Ascending aorta (tissue), 2 donors: ENCODE measurements around the gene ABCA13. TPM values are rescaled to one million over a fixed set of nuclear protein-coding genes. Genes with fewer than 3 reads are reported as not detected.
"Not testable (repeated sequence)": the region's sequence is repeated elsewhere in the genome, so short reads cannot be mapped to it uniquely, and the experiment has no call there.

ENCODE experiments used
- DNase-seq, 2 donors: peaks; one replicate each; pipeline ENCODE4 v3.0.0-alpha.2; 2019; ENCODE audit warnings: low spot score in 2 of 2
- H3K27ac ChIP-seq, 2 donors: fragments of 200-600 bp; sonication (generic); one replicate each; pipeline ENCODE4 v1.5.1; 2016 to 2017; ENCODE audit warnings: mild to moderate bottlenecking in 1 of 2
- H3K27me3 ChIP-seq: fragments of 200-600 bp; sonication (generic); one replicate; pipeline ENCODE4 v1.5.1; 2017
- H3K36me3 ChIP-seq, 2 donors: fragments of 200-600 bp; sonication (generic); one replicate each; pipeline ENCODE4 v1.5.1; 2016
- H3K4me1 ChIP-seq, 2 donors: fragments of 200-600 bp; sonication (generic); one replicate each; pipeline ENCODE4 v1.5.1; 2016 to 2017; ENCODE audit warnings: mild to moderate bottlenecking in 1 of 2
- H3K4me3 ChIP-seq, 2 donors: fragments of 200-600 bp; sonication (generic); one replicate each; pipeline ENCODE4 v1.5.1; 2016 to 2017; ENCODE audit warnings: mild to moderate bottlenecking in 1 of 2
- H3K9me3 ChIP-seq, 2 donors: fragments of 200-600 bp; sonication (generic); one replicate each; pipeline ENCODE4 v1.5.1; 2016
- intact Hi-C: fragments of 100-400 bp; cut with DNase I; formaldehyde crosslinking; loops from one replicate; pipeline ENCODE4 v1.15.1; 2023
- total RNA-seq: library from RNA; depleted of rRNA; stranded (reverse); fragments of >200 nt; gene quantifications from one replicate; pipeline ENCODE4 v1.1.0, GENCODE V29; 2016
- TF ChIP-seq, protein P1 (sequence below), 3 experiments: fragments of 200-600 bp in 2 of 3; fragments of 450-650 bp in 1 of 3; sonication (generic) in 2 of 3; IDR thresholded peaks; one replicate each; pipeline ENCODE4 v1.5.1; 2016 to 2019; ENCODE audit warnings: antibody characterized with exemption in 3 of 3, mild to moderate bottlenecking in 1 of 3, moderate library complexity in 1 of 3

Gene ABCA13
- total RNA-seq, 1 donor from 2014 or later, result not detected

DNA sequence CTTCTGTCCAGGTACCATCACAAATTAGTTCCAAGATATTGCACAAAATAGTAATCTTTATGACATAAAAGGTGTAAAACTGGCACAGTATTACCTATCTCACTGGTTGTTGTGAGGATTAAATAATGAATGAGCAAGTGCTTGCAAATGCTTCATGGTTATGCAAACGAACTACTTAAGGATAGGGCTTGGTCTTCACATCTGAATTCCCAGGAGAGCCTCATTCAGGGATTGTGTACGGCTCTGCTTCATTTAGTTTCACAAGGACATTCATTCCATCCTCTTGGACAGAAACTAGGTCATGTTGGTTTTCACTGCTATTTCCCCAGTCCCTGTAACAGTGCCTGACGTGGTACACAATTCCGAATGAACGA is 12.1 kb downstream of the ABCA13 start:
- Histone ChIP-seq H3K4me3 (no peak overlapping the region), H3K4me1 (no peaks in the 10 kb centered on the region), H3K36me3 (no peaks in the 10 kb centered on the region), H3K27ac (no peak overlapping the region), H3K9me3 (no peaks in the 10 kb centered on the region), H3K27me3 (no peaks in the 10 kb centered on the region)
- intact Hi-C loops, result no loop called here
- TF ChIP-seq, protein P1, sequence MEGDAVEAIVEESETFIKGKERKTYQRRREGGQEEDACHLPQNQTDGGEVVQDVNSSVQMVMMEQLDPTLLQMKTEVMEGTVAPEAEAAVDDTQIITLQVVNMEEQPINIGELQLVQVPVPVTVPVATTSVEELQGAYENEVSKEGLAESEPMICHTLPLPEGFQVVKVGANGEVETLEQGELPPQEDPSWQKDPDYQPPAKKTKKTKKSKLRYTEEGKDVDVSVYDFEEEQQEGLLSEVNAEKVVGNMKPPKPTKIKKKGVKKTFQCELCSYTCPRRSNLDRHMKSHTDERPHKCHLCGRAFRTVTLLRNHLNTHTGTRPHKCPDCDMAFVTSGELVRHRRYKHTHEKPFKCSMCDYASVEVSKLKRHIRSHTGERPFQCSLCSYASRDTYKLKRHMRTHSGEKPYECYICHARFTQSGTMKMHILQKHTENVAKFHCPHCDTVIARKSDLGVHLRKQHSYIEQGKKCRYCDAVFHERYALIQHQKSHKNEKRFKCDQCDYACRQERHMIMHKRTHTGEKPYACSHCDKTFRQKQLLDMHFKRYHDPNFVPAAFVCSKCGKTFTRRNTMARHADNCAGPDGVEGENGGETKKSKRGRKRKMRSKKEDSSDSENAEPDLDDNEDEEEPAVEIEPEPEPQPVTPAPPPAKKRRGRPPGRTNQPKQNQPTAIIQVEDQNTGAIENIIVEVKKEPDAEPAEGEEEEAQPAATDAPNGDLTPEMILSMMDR (IDR thresholded peaks at IDR 0.05), result no peak
- no peak for DNase-seq

DNA sequence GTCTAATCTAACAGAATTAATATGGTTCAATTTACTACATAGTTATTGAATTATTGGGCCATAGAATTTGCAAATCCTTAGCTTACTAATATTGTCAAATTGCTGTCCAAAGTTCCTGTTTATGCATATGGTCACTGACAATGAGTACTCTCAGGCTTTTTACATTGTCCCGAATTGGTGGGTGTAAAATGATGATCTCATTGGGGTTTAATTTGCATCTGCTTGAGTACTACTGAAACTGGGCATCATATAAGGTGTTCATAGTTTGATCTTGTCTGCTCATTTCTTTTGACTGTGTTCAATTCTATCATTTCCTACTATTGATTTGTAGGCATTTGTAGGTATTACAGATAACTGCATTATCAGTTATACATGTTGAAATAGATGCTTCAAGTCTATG is 12.7 kb downstream of the ABCA13 start:
- TF ChIP-seq, protein P1 (IDR thresholded peaks at IDR 0.05), result no peak
- Histone ChIP-seq H3K4me1 (no peaks in the 10 kb centered on the region), H3K36me3 (no peaks in the 10 kb centered on the region), H3K9me3 (no peaks in the 10 kb centered on the region), H3K4me3 (no peak overlapping the region), H3K27me3 (no peaks in the 10 kb centered on the region), H3K27ac (no peak overlapping the region)
- no peak for DNase-seq
- intact Hi-C loops, result no loop called here

DNA sequence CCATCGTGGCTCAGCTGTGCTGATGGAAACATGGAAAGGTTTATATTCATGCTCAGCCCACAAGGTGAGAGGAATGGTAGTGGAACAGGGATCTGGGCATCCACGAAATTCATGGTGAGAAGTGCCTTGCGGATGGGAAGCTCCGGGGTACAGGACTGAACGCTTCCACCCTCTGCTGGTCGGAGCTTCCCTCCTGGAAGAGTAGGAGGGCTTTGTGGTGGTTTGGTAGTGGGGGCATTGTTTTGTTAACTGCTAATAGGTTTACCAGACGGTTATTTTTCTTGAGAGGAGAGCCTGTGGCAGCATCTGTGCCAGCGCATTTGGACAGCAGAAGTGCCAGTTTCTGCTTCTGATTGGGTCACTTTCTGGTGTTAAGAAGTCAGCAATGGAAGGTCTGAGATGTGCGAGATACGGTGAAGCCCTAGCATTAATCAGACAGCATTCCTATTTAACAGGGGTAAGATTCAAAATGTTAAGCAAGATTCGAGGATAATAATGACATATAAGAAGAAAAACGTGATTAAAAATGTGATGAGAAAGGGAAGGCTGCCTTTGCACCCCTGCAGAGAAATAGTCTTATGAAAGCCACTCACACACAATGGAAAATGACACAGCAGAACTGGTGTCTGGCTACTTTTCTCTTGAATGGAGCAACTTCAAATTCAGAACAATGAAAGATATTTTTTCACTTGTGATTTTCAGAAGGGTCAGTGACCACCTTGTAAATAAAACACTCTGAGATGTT is 17.7 kb downstream of the ABCA13 start:
- Histone ChIP-seq H3K4me3 (no peak overlapping the region), H3K4me1 (no peaks in the 10 kb centered on the region), H3K27ac (no peak overlapping the region), H3K27me3 (no peaks in the 10 kb centered on the region), H3K9me3 (no peaks in the 10 kb centered on the region), H3K36me3 (no peaks in the 10 kb centered on the region)
- intact Hi-C loops, result no loop called here
- TF ChIP-seq, protein P1 (IDR thresholded peaks at IDR 0.05), result no peak
- no peak for DNase-seq

DNA sequence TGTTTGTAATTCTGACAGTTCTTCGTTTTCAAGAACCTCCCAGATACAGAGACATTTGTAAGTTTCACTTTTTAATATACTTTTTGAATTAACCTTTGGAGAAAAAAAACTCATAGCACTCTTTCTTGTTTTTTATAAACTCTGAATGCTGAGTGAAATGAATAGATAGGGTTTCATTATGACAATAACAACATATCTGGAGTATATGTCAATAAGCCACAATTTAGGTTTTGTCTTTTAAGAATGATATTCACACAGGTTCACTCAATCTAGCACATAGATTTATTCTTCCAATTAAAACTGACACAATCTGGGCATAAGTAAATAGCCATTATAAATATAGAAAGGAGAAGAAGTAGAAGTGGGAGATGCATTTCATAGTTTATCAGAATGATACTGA is 21.7 kb downstream of the ABCA13 start:
- Histone ChIP-seq H3K4me1 (no peaks in the 10 kb centered on the region), H3K36me3 (no peaks in the 10 kb centered on the region), H3K27ac (no peak overlapping the region), H3K9me3 (no peaks in the 10 kb centered on the region), H3K27me3 (no peaks in the 10 kb centered on the region), H3K4me3 (no peak overlapping the region)
- intact Hi-C loops, result no loop called here
- no peak for DNase-seq
- TF ChIP-seq, protein P1 (IDR thresholded peaks at IDR 0.05), result no peak

DNA sequence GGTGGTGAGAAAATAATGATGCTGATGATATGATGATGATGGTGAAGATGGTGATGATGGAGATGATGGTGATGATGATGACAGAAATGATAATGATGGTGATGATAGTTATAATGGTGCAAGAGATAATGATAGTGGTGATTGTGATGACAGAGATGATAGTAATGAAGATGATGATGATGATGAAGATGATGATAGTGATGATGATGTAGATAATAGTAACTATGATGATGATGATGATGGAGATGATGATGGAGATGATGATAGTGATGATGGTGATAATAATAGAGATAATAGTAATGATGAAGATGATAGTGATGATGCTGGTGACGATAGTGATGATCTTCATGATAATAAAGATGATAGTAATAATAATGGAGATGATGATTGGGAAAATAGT is 22.2 kb downstream of the ABCA13 start:
- H3K27me3 ChIP-seq, result no peaks in the 10 kb centered on the region
- TF ChIP-seq, protein P1 (IDR thresholded peaks at IDR 0.05), result no peak
- intact Hi-C loops, result no loop called here
- no peak overlapping the region for H3K27ac ChIP-seq
- no peaks in the 10 kb centered on the region for H3K36me3 ChIP-seq
- H3K4me3 ChIP-seq, result no peak overlapping the region
- DNase-seq, result no peak
- H3K4me1 ChIP-seq, result no peaks in the 10 kb centered on the region
- no peaks in the 10 kb centered on the region for H3K9me3 ChIP-seq

DNA sequence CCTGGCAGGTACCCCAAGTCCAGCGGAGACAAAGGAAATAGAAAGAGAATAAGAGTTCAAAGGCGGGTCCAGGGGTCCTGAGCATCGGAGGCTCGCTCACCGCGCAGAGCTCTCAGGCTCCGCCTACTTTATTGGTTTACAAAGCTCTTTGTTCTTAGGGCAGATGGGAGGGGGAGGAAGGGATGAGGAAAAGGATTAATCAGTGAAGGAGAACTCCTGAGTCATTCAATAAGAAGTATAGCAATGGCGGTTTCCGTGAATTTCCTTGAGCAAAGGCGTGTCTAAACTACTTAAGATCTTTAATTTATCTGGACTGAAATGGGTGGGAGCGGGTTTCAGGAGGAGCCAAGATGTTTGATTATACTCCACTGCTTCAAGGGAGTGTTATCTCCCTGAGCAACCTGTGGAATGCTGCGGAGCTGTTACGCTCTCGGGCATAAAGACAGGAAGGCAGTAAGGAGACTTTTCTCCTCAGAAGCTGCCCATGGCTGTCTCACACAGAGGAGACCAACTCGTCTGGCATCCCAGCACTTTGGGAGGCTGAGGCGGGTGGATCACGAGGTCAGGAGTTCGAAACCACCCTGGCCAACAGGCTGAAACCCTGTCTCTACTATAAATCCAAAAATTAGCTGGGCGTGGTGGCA is 29.8 kb downstream of the ABCA13 start:
- H3K36me3 ChIP-seq, H3K27me3 ChIP-seq, DNase-seq, H3K4me1 ChIP-seq, H3K4me3 ChIP-seq, intact Hi-C loops, H3K9me3 ChIP-seq, H3K27ac ChIP-seq: not testable (repeated sequence)

DNA sequence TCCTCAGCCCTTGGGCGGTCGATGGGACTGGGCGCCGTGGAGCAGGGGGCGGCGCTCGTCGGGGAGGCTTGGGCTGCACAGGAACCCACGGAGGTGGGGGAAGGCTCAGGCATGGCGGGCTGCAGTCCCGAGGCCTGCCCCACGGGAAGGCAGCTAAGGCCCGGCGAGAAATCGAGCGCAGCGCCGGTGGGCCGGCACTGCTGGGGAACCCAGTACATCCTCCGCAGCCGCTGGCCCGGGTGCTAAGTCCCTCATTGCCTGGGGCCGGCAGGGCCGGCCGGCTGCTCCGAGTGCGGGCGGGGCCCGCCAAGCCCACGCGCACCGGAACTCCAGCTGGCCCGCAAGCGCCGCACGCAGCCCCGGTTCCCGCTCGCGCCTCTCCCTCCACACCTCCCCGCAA is 31.7 kb downstream of the ABCA13 start:
- DNase-seq, H3K27ac ChIP-seq, H3K27me3 ChIP-seq, H3K36me3 ChIP-seq, intact Hi-C loops, H3K9me3 ChIP-seq, H3K4me3 ChIP-seq, H3K4me1 ChIP-seq: not testable (repeated sequence)
